Spleen (tissue), 11 donors: Measurements from ENCODE around the gene RNF152. TPM values are rescaled to one million over a fixed set of nuclear protein-coding genes. Genes with fewer than 3 reads are reported as not detected.

Source experiments
- DNase-seq: peaks from one replicate; pipeline ENCODE4 v3.0.0-alpha.2; 2020
- H3K27ac ChIP-seq, 8 donors: fragments of 200-600 bp; sonication (generic) in 7 of 8; 1 replicate in 4 of 8; 2 replicates in 4 of 8; pipeline versions ENCODE4 v1.5.0 to v1.8.0; 2016 to 2021; ENCODE audit warnings: inconsistent platforms in 4 of 8, mild to moderate bottlenecking in 4 of 8, moderate library complexity in 1 of 8
- H3K27me3 ChIP-seq, 7 donors: fragments of 200-600 bp; sonication (generic) in 6 of 7; replicated peaks in 1 of 7; 1 replicate in 4 of 7; 2 replicates in 3 of 7; pipeline versions ENCODE4 v1.5.0 to v1.8.0; 2016 to 2021; ENCODE audit warnings: inconsistent platforms in 3 of 7, mild to moderate bottlenecking in 1 of 7
- H3K36me3 ChIP-seq, 6 donors: fragments of 200-600 bp; sonication (generic) in 5 of 6; 1 replicate in 4 of 6; 2 replicates in 2 of 6; pipeline versions ENCODE4 v1.5.0 to v1.8.0; 2016 to 2021; ENCODE audit warnings: inconsistent platforms in 2 of 6
- H3K4me1 ChIP-seq, 6 donors: fragments of 200-600 bp; sonication (generic) in 5 of 6; 1 replicate in 3 of 6; 2 replicates in 3 of 6; pipeline versions ENCODE4 v1.5.0 to v1.8.0; 2016 to 2021; ENCODE audit warnings: inconsistent platforms in 3 of 6
- H3K4me3 ChIP-seq, 8 donors: fragments of 200-600 bp; sonication (generic) in 7 of 8; 1 replicate in 4 of 8; 2 replicates in 4 of 8; pipeline versions ENCODE4 v1.5.0 to v1.8.0; 2016 to 2021; ENCODE audit warnings: inconsistent platforms in 4 of 8, mild to moderate bottlenecking in 4 of 8, moderate library complexity in 2 of 8
- H3K9me3 ChIP-seq, 8 donors: fragments of 200-600 bp; sonication (generic) in 7 of 8; 1 replicate in 4 of 8; 2 replicates in 4 of 8; pipeline versions ENCODE4 v1.5.0 to v1.8.0; 2016 to 2021; ENCODE audit warnings: inconsistent platforms in 4 of 8
- CTCF ChIP-seq, 11 experiments: fragments of 200-600 bp in 7 of 11; fragments of 450-650 bp in 4 of 11; sonication (generic) in 4 of 11; IDR thresholded peaks in 8 of 11; conservative IDR thresholded peaks in 3 of 11; 1 replicate in 7 of 11; 2 replicates in 4 of 11; pipeline versions ENCODE4 v1.4.0 to v1.8.0; 2016 to 2021; ENCODE audit warnings: antibody characterized with exemption in 11 of 11, inconsistent platforms in 4 of 11, mild to moderate bottlenecking in 1 of 11
- POLR2A ChIP-seq, 3 donors: fragments of 450-650 bp; IDR thresholded peaks; one replicate each; pipeline ENCODE4 v1.5.1; 2017; ENCODE audit warnings: antibody characterized with exemption in 3 of 3, mild to moderate bottlenecking in 1 of 3
- POLR2AphosphoS5 ChIP-seq, 3 donors: sonication (generic); formaldehyde crosslinking; IDR thresholded peaks; one replicate each; pipeline ENCODE4 v1.5.1; 2017; ENCODE audit warnings: antibody characterized with exemption in 3 of 3
- WGBS, 5 donors: extraction: QIAGEN DNeasy Blood & Tissue Kit in 3 of 5; methylation state at CpG; one replicate each; pipeline versions ENCODE4 v1.1.5 to v1.1.7; 2013 to 2018; 5-methylcytosine and 5-hydroxymethylcytosine counted together
- intact Hi-C: fragments of 100-400 bp; cut with DNase I; formaldehyde crosslinking; loops from one replicate; pipeline ENCODE4 v1.15.0; 2023; ENCODE audit warnings: low total_unique reads
- polyA plus RNA-seq, 3 donors: library from polyadenylated mRNA; stranded (reverse); fragments of 200-250 nt; gene quantifications; one replicate each; pipeline ENCODE4 v1.2.1, GENCODE V29; 2013
- total RNA-seq, 7 donors: library from RNA; depleted of rRNA in 3 of 7; stranded (reverse); fragments of >200 nt in 3 of 7; fragmentation: NEBNext Ultra II Directional in 4 of 7; extraction: Animal tissue kit (Norgen Biotek cat#: 25700) in 4 of 7; gene quantifications; one replicate each; pipeline versions ENCODE4 v1.1.0 to v1.2.1, GENCODE V29; 2016 to 2021
- donor health status: healthy with polysubstance abuse.
- donor health status: DM: no; HTN: no; CAD: no; lungs with moderate emphysema.
- donor health status: DM: no; HTN: no; CAD: no.
- donor health status: Bipolar disorder and iron deficiency.
- donor health status: healthy.
- donor health status: DM: no; HTN: no; CAD: no.
- donor health status: DM: yes; HTN: yes; CAD: no.

Gene RNF152
- total and polyA plus RNA-seq, 10 donors, result 0.15 to 7.1 (median 2.2) TPM

- no peak overlapping the region for H3K4me3 ChIP-seq
- peaks cover 2 to 20% (median 14%) of the 10 kb centered on the region in 6 donors for H3K4me1 ChIP-seq
- no peaks in the 10 kb centered on the region for H3K36me3 ChIP-seq
- no peak overlapping the region for H3K27ac ChIP-seq
- no peak for TF ChIP-seq POLR2AphosphoS5 (IDR thresholded peaks at IDR 0.05)
- TF ChIP-seq POLR2A (IDR thresholded peaks at IDR 0.05), result no peak
- no peak for TF ChIP-seq CTCF (IDR thresholded peaks at IDR 0.05 in 8 of 11, conservative IDR thresholded peaks at IDR 0.05 in 3 of 11)
- intact Hi-C loops, result no loop called here
- peaks cover 0 to 47% (median 14%) of the 10 kb centered on the region in 7 donors for H3K27me3 ChIP-seq
- 62 to 73% (median 67%) methylated on average over 5 of the region's 5 CpGs for WGBS, 5 donors
- no peak for DNase-seq
- H3K9me3 ChIP-seq, result no peaks in the 10 kb centered on the region
Observed at GRCh38 chr18:61888622-61889021, 4.2 kb downstream of the RNF152 start.

GRCh38 chr18:61887838-61888237 lies 5.0 kb downstream of the RNF152 start:
- Histone ChIP-seq H3K36me3 (no peaks in the 10 kb centered on the region), H3K4me1 (peaks cover 0 to 12% (median 6%) of the 10 kb centered on the region in 6 donors), H3K4me3 (no peak overlapping the region), H3K9me3 (no peaks in the 10 kb centered on the region), H3K27ac (no peak overlapping the region), H3K27me3 (peaks cover 0 to 39% (median 6%) of the 10 kb centered on the region in 7 donors)
- TF ChIP-seq POLR2A (IDR thresholded peaks at IDR 0.05), result no peak
- TF ChIP-seq CTCF (IDR thresholded peaks at IDR 0.05 in 8 of 11, conservative IDR thresholded peaks at IDR 0.05 in 3 of 11), result no peak
- TF ChIP-seq POLR2AphosphoS5 (IDR thresholded peaks at IDR 0.05), result no peak
- DNase-seq, result no peak
- intact Hi-C loops, result no loop called here
- WGBS, 5 donors, result 73 to 95% (median 87%) methylated on average over 6 of the region's 6 CpGs

GRCh38 chr18:61883547-61883946 lies 9.3 kb downstream of the RNF152 start:
- H3K36me3 ChIP-seq, result no peaks in the 10 kb centered on the region

More at GRCh38 chr18:61883547-61883946, 9.3 kb downstream of the RNF152 start:
- no peak overlapping the region for H3K27ac ChIP-seq
- WGBS, 5 donors, result 74 to 94% (median 79%) methylated on average over 2 of the region's 2 CpGs
- intact Hi-C loops, result no loop called here
- no peak overlapping the region for H3K4me3 ChIP-seq
- H3K4me1 ChIP-seq, result no peaks in the 10 kb centered on the region
- no peak for DNase-seq
- peaks cover 0 to 11% (median 0%) of the 10 kb centered on the region in 7 donors for H3K27me3 ChIP-seq
- no peaks in the 10 kb centered on the region for H3K9me3 ChIP-seq
- TF ChIP-seq POLR2A (IDR thresholded peaks at IDR 0.05) (no peak), CTCF (IDR thresholded peaks at IDR 0.05 in 8 of 11, conservative IDR thresholded peaks at IDR 0.05 in 3 of 11) (no peak), POLR2AphosphoS5 (IDR thresholded peaks at IDR 0.05) (no peak)
